Endometrial microvascular endothelial cells (primary cell): ENCODE results near the gene MBNL1. TPM values are rescaled to one million over a fixed set of nuclear protein-coding genes. Genes with fewer than 3 reads are reported as not detected.

Experiments used
- in situ Hi-C: cut with HindIII; loops from 2 replicates; pipeline ENCODE4 v1.10.0; 2017; ENCODE audit warnings: low sequenced_read_pairs, low pct_unique_long_range_greater_than_20kb; ENCODE audit errors: inconsistent ontology term
- total RNA-seq: library from RNA; depleted of rRNA; stranded (reverse); fragments of >200 nt; gene quantifications from one replicate; pipeline ENCODE4 v1.2.3, GENCODE V29; 2015; ENCODE audit errors: inconsistent ontology term

The MBNL1 gene, protein sequence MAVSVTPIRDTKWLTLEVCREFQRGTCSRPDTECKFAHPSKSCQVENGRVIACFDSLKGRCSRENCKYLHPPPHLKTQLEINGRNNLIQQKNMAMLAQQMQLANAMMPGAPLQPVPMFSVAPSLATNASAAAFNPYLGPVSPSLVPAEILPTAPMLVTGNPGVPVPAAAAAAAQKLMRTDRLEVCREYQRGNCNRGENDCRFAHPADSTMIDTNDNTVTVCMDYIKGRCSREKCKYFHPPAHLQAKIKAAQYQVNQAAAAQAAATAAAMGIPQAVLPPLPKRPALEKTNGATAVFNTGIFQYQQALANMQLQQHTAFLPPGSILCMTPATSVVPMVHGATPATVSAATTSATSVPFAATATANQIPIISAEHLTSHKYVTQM
- 413 TPM for total RNA-seq

DNA sequence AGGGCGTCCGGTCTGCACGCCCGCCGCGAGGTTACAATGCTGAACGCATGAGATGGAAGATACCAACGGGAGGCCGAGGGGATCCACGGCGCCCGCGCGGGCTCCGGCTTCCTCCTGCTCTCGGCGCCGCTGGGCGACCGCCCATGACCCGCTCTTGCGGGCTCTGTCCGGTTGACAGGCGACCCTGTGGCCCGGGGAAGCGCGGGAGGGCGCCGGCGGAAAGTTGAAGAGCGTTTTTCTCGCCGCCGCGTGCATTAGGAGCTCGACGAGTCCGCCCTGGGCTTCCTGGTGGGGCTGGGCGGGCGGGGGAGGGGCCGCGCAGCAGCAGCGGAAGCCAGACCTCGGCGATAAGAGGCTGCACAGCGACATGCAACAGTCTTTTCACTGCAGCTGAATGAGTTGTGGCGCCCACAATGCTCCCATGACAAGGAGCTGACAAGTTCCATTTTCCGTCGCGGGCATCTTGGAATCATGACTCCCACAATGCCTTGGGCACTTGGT lies at the start of gene MBNL1:
Gene MBNL1, plus strand, starts transcription at position 375 of the 501 bp plus-strand sequence. CDS start 31,265 bp downstream, outside the sequence.
- in situ Hi-C loops: no loop called here

DNA sequence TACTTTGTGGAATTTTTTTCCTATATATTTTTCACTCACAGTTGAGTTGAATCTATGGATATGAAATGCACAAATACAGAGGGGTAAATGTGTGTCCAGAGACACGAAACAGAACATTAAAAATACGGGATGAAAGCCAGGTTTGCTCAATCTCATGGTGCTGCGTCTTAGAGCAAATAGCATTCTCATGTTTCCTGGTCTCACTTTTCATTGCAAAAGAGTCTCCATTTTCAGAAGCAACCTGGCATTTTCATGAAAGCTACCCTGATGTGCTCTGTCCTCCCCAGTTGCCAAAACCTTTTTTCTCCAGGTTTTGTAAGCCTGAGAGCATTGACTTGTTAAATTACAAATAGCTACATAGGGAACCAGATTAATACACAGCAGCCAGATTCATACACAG lies 49.5 kb upstream of the MBNL1 start:
- in situ Hi-C loops: no loop called here

DNA sequence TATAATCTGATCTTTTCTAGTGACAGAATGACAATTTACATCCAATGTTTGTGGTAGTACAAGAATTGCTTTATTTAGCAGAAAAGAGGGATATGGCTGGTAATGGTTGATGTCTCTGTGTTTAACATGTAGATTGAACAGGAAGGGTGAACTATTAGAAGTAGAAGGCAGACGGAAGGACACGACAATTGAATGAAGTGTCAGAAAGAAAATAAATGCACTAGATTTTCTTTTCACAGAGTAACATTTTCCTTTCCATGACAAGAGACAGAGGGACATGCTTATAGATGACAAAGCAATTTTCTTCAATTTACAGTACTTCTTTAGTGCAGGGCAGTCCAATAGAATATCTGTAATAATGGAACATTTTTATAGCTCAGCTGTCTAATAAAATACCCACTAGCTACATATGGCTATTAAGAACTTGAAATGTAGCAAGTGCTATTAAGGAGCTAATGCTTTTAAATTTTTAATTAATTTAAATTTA lies 48.9 kb upstream of the MBNL1 start:
- in situ Hi-C loops: no loop called here

DNA sequence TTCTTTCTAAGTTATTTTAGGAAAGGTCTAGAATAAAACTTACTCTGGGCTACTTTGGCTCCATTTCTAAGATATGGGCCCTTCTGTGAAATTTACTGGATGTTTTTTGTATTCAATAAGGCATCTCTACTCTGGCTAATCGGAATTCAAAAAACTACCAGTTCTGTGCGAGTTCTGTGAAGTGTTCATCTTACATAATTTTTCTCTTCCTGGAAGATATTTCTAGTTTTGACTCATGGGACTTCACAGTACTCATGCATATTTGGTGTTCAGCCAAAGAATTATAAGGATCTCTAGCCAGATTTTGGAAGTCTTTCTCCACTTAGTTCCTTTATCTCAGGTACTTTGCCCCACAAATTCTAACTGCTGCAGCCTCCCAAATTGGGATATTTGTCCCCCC lies 46.4 kb upstream of the MBNL1 start:
- in situ Hi-C loops: no loop called here

DNA sequence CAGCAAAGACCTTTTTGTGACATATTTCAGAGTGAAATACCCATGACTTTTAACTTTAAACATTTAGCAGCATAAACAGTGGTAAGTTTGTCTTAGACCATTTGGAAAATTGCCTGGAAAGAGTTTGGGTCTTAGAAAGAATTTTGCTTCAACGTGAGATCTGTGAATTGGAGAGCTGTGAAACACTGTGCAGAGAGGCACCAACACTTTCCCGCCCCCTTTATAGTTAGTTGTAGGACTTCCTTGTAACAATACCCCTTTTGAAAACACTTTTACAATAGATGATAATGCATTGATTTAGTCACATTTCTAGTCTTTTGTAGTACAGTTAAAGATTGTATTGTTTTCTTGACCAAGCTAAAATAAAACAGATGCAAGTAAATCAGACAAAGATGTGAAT lies 43.5 kb upstream of the MBNL1 start:
- in situ Hi-C loops: no loop called here

DNA sequence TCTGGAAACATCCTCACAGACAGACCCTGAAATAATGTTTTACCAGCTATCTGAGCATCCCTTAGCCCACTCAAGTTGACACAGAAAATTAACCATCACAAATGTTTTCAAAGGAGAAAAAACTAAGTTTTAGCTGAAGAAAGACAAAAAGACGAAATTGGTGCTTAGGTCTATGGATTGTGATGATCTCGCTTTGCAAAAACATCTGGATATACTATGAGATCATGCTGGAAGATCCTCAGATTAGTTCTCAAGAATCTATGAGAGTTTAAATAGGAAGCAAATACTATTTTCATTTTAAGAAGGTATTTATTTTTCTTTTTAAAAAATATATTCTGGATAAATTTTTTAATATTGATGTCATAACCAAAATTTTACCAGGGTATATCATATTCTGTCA lies 42.6 kb upstream of the MBNL1 start:
- in situ Hi-C loops: no loop called here

DNA sequence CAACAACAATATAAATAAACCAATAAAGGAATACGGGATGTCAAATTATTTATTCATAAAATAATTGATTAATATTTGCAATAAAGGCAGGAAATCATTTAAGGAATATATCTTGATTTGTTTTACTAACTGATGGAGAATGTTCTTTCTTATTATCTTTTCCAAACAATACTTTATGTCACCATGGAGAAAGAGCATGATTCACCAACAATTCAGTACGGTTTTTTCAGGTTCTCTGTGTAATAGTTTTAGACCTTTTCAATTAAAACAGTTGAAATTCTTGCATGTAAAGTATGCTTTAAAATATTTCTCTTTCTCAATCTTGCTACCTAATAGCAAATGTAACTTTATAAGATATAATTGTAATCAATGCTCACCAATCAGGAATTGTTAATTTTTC lies 41.7 kb upstream of the MBNL1 start:
- in situ Hi-C loops: no loop called here

DNA sequence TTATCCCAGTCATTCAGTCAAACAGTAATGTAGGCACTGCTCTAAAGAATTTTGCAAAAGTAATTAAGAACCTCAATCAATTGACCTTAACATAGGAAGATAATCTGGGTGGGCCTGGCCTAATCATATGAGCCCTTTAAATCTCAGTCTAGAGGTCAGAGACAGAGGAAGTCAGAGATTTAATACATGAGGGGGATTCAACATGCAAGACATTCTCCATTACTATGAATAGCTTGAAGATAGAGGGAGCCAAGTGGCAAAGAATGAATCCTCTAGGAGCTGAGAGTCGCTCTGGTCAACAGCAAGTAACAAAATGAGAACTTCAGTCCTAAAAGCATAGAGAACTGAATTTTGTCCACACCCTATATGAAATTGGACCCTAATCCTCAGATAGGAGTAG lies 39.0 kb upstream of the MBNL1 start:
- in situ Hi-C loops: no loop called here

DNA sequence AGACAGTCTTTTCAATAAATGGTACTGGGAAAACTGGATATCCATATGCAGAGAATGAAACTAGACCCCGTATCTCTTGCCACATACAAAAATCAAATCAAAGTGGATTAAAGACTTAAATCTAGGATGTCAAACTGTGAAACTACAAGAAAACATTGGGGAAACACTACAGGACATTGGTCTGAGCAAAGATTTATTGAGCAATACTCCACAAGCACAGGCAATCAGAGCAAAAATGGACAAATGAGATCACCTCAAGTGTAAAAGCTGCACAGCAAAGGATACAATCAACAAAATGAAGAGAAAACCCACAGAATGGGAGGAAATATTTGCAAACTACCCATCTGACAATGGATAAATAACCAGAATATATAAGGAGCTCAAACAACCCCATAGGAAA lies 38.4 kb upstream of the MBNL1 start:
- in situ Hi-C loops: no loop called here

DNA sequence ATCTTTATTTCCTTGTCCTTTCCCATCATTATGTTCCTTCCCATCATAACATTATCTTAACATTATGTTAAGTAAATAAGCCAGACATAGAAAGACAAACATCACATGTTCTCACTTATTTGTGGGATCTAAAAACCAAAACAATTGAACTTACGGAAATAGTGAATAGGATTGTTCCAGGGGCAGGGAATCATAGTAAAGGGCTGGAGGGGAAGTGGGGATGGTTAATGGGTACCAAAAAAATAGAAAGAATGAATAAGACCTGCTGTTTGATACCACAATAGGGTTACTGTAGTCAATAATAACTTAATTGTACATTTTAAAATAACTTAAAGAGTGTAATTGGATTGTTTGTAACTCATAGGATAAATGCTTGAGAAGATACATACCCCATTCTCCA lies 36.7 kb upstream of the MBNL1 start:
- in situ Hi-C loops: no loop called here

DNA sequence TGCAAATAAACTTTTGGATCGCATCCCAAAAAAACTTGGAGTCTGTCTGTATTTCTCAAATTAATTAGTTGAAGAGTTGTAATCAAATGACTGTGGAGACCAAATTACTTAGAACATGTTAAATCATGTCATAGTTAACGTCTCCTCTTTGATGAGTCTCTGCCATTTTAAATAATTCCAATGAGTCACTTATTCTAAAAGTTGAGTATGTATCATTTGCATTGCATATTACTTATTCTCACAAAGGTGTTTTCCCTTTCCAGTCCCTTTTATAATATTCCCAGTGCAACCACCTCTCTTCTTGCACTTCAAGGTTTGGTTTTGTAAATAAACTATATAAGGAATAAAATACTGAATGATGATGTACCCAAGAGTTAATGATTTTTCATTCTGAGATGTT lies 36.0 kb upstream of the MBNL1 start:
- in situ Hi-C loops: no loop called here

DNA sequence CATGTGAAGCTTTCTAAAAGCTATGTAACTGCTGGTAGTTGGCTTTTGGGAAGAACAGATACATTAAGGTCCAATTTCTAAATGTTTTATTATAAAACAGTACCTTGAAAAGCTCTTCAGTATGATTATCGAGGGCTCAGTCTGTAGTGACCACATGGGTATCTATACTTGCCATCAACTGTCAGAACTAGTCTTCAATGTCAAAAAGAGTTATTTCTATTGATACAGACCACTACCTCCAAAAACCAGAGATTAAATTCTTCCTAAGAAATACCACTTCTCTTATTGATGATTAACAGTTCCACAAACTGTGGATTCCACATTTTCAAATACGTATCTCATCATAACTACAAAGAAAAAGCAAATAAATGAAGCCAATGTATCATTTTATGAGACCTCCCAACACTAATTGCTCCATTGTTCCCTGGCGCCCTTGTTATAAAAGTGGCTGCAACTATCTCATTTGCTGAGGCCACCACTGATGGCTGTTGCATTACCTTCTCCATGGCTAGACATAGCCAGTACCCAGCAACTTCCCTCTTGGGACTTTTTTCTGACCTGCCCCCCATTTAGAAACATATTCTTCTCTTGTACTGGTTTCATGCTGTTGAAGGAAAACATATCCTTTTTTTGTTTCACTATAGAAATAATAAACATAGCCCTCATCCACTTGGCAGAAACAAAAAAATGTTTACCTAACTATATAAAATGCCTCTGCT lies 33.9 kb upstream of the MBNL1 start:
- in situ Hi-C loops: no loop called here

DNA sequence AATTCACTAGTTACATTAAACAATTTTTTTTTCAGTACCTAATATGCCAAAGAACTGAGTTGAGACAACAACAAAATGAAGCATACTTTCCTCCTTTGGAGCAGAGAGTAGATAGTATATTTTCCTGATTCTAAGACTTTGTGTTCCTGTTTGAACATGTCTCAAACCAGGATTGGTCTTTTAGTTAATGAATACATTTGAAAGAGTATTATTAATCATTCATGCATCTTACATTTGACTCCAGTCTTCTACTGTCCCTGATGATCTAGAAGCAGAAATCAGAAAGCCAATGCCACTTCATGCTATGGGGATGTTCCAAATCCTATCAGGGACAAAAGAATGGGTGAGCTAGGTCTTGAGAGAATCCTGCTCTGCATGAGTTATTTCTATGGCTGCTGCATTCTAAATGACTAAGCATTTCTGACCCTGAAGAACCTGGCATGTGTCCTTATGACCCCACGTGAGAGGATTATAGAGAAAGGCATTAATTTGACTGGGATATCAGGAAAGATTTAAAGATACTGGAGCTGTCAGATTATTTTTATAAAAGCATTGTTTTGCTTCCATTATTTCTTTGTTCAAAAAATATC lies 32.9 kb upstream of the MBNL1 start:
- in situ Hi-C loops: no loop called here

DNA sequence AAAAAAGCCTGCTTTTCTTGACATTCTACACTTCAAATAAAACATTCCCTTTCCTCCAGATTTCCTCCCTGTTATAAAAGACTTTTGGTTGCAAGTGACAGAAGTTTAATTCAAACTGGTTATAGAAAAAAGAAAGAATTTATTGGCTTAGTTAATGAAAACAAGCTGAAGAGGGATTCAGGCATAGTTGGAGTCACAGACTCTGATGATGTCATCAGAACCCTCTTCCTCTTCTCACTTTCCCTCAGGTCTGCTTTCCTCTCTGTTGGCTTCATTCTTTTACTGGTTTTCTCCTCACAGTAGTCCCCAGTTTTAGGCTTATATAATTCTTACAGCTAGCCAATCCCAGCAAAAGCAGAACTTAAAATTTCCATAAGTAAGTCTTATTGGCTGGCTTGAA lies 32.0 kb upstream of the MBNL1 start:
- in situ Hi-C loops: no loop called here

DNA sequence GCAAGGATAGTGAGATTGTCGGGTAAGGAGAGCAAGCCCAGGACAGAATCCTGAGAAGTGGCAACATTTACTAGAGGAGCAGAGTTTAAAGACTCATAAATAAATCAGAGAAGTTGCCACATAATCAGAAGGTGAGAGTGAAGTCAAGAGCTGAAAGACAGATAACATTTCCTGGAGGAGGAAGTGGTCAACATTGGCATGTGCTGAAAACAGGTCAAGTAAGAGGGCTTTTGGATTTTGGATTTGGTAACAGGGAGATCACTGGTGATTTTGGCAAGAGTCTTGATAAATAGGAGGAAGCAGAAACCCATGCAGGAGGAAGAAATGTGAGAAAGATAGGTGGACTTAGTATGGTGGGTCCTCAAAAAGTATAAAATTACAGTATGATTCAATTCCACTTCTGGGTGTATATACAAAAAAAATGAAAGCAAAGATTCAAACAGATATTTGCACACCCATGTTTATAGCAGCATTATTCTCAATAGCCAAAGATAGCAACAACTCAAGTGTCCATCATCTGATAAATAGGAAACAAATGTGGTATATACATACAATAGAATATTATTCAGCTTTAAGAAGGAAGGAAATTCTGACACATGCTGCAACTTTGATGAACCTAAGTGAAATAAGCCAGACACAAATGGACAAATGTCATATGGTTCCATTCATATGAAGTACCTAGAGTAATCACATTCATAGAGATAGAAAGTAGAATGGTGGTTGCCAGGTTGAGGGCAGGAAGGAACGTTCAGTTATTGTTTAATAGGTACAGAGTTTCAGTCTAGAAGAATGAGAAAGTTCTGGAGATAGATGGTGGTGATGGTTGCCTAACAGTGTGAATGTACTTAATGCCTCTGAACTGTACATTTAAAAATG lies 27.3 kb upstream of the MBNL1 start:
- in situ Hi-C loops: no loop called here

DNA sequence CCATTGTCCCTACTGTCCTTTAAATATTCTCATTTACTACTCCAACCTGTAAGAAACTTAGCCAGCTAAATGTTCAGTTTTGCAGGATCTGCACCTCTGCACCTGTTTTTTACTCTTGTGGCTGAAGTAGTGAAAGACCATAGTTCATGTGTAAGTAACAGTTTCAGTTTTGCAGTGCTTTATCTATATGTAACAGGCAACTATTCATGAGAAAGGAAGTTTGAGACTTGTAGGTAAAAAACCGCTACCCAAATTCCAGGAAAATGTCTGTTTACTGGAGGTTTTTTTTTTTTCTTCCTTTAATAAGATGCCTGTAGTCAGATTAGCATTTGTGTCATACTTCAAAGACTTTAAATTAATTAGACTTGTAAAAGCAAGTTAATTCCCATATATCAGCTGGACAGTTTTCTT lies 25.4 kb upstream of the MBNL1 start:
- in situ Hi-C loops: no loop called here

DNA sequence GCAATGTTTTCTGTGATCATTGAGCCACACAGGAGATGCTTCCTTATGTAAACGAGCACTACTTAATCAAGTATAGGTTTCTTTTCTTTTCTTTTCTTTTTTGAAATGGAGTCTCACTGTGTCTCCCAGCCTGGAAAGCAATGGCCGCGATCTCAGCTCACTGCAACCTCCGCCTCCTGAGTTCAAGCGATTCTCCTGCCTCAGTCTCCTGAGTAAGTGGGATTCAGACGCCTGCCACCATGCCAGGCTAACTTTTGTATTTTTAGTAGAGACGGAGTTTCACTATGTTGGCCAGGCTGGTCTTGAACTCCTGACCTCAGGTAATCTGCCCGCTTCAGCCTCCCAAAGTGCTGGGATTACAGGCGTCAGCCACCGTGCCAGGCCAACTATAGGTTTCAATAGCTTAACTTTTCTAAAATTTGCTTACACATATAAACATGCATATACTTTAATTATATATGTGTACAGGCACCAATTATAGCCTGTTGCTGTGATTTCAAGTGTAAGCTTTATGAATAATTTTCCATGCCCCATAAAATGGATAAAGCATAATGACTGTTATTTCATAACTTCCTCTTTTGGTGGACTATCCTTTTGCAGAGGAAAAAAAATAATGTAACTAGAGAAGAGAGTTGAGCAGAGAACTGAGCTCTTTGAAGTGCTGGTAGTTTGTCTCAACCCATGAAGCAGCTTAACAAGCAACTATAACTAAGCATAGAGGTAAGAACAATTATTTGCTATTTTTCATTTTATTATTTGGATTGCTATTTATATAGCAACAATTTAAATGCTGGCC lies 24.8 kb upstream of the MBNL1 start:
- in situ Hi-C loops: no loop called here

DNA sequence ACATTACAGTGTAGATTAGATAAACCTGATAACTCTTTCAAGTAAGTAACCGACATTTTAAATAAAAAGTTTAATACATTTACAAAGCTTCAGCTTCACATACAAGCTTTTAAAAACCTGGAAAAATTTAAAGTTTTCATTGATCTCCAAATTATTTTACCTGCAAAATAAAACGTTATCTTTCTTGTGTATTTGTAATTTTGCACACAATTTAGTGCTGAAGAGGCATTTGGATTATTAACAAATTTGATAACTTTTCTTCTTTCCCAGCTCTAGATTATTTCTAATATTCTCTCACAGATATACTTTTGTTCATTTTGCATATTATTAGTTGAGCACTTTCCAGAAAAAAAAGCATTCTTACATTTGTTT lies 24.2 kb upstream of the MBNL1 start:
- in situ Hi-C loops: no loop called here
